MM.1S (cell line): ENCODE results near the gene ERCC6L2.

Source experiments
- EZH2 ChIP-seq: fragments of 300-600 bp; sonication (generic); optimal IDR thresholded peaks from 2 replicates; pipeline ENCODE3; 2017; ENCODE audit warnings: low read depth, mild to moderate bottlenecking, antibody characterized with exemption, low read length, mixed read lengths
- TF ChIP-seq, protein P1 (sequence below): fragments of 300-600 bp; sonication (generic); IDR thresholded peaks from 2 replicates; pipeline ENCODE4 v1.5.1; 2016; ENCODE audit warnings: antibody characterized with exemption, low read length, mixed read lengths

DNA sequence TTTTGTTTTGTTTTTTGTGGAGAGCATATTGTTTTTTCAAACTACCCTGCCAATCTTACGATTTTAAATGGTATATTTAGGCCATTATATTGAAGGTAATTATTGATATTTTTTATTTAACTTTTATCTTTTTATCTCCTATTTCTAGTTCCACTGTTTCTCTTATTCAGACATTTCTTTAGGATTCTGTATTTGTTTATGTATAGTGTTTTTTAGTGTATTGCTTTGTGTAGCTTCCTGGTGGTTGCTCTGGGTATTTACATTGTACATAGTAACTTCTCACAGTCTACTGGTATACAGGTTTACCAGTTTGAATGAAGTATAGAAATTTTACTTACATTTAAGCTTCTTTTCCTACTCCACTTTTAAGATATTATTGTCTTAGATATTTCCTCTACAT, 63.2 kb downstream of the ERCC6L2 start:
- TF ChIP-seq, protein P1, sequence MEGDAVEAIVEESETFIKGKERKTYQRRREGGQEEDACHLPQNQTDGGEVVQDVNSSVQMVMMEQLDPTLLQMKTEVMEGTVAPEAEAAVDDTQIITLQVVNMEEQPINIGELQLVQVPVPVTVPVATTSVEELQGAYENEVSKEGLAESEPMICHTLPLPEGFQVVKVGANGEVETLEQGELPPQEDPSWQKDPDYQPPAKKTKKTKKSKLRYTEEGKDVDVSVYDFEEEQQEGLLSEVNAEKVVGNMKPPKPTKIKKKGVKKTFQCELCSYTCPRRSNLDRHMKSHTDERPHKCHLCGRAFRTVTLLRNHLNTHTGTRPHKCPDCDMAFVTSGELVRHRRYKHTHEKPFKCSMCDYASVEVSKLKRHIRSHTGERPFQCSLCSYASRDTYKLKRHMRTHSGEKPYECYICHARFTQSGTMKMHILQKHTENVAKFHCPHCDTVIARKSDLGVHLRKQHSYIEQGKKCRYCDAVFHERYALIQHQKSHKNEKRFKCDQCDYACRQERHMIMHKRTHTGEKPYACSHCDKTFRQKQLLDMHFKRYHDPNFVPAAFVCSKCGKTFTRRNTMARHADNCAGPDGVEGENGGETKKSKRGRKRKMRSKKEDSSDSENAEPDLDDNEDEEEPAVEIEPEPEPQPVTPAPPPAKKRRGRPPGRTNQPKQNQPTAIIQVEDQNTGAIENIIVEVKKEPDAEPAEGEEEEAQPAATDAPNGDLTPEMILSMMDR, result no peak
- TF ChIP-seq EZH2, result no peak
